Activated CD4-positive, alpha-beta memory T cell treated with anti-CD3 and anti-CD28 coated beads for 36 hours (primary cell): ENCODE data around the gene TMEM238L. TPM values are rescaled to one million over a fixed set of nuclear protein-coding genes. Genes with fewer than 3 reads are reported as not detected.

Experiments used
- CTCF ChIA-PET: fragments of 350-600 bp; sonication (Branson Sonifier 250); formaldehyde crosslinking; loops from one replicate; lab custom pipeline; 2021; ENCODE audit warnings: antibody characterized with exemption, inconsistent platforms; lab: Charles Lee
- POLR2A ChIA-PET: fragments of 350-600 bp; sonication (Branson Sonifier 250); formaldehyde crosslinking; loops from one replicate; lab custom pipeline; 2021; ENCODE audit warnings: antibody characterized with exemption; lab: Charles Lee
- DNase-seq: peaks from one replicate; pipeline ENCODE4 v3.0.0-alpha.2; 2020
- H3K27ac Mint-ChIP-seq: one replicate; pipeline ENCODE4 v1.8.0; 2021; ENCODE audit warnings: mixed read lengths
- H3K27me3 Mint-ChIP-seq: one replicate; pipeline ENCODE4 v1.8.0; 2021; ENCODE audit warnings: mixed read lengths
- H3K36me3 Mint-ChIP-seq: one replicate; pipeline ENCODE4 v1.8.0; 2021; ENCODE audit warnings: mixed read lengths
- H3K4me1 Mint-ChIP-seq: one replicate; pipeline ENCODE4 v1.8.0; 2021; ENCODE audit warnings: low read depth, mixed read lengths
- H3K4me3 Mint-ChIP-seq: one replicate; pipeline ENCODE4 v1.8.0; 2021; ENCODE audit warnings: mild to moderate bottlenecking, mixed read lengths
- H3K9me3 Mint-ChIP-seq: one replicate; pipeline ENCODE4 v1.8.0; 2021; ENCODE audit warnings: mixed read lengths
- intact Hi-C: fragments of 100-400 bp; cut with micrococcal nuclease; formaldehyde crosslinking; loops from one replicate; pipeline ENCODE4 v1.15.1; 2023
- total RNA-seq, 2 experiments: library from RNA; stranded (reverse); gene quantifications; one replicate each; pipeline ENCODE4 v1.2.3, GENCODE V29; 2021

TMEM238L gene
- total RNA-seq, 2 experiments from 2014 or later, result not detected

DNA sequence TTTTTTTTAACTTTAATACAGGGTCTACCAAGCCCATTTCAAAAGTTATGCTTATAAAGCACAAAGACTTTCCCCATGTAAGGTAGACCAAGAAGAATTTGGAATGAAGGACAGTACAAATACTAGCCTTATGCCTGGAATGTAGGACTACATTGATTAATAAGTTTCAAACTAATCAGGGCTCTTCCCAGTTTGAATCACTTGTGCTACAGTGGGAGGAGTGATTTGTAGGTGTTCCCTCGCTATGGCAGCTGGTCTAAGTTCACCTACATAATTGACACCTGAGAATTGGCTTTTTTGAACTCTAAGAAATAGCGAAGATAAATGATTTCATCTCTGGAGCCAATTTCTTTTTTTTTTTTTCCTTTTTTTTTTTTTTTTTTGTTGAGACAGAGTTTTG is 18.6 kb downstream of the TMEM238L start:
- ChIA-PET POLR2A (no interaction called here), CTCF (no interaction called here)
- H3K27me3 Mint-ChIP-seq, result peaks cover 13% of the 10 kb centered on the region
- H3K27ac Mint-ChIP-seq, result no peak overlapping the region
- H3K4me3 Mint-ChIP-seq, result no peak overlapping the region
- H3K36me3 Mint-ChIP-seq, result peaks cover 3% of the 10 kb centered on the region
- H3K9me3 Mint-ChIP-seq, result peaks cover 12% of the 10 kb centered on the region
- no peaks in the 10 kb centered on the region for H3K4me1 Mint-ChIP-seq
- no peak for DNase-seq
- intact Hi-C loops, result no loop called here

GRCh38 chr17:10779609-10780008 is 24.3 kb downstream of the TMEM238L start:
- peaks cover 12% of the 10 kb centered on the region for H3K9me3 Mint-ChIP-seq
- H3K27me3 Mint-ChIP-seq, result peaks cover 5% of the 10 kb centered on the region
- H3K27ac Mint-ChIP-seq, result no peak overlapping the region
- H3K36me3 Mint-ChIP-seq, result peaks cover 3% of the 10 kb centered on the region
- H3K4me3 Mint-ChIP-seq, result no peak overlapping the region
- POLR2A ChIA-PET, result no interaction called here
- H3K4me1 Mint-ChIP-seq, result no peaks in the 10 kb centered on the region
- intact Hi-C loops, result no loop called here
- CTCF ChIA-PET, result no interaction called here
- no peak for DNase-seq

GRCh38 chr17:10777890-10778289 is 26.0 kb downstream of the TMEM238L start:
- Mint-ChIP-seq H3K4me3 (no peak overlapping the region), H3K27ac (no peak overlapping the region)
- CTCF ChIA-PET, result no interaction called here

GRCh38 chr17:10777131-10777807 is 26.6 kb downstream of the TMEM238L start:
- intact Hi-C loops, result no loop called here
- Mint-ChIP-seq H3K27me3 (no peaks in the 10 kb centered on the region), H3K36me3 (peaks cover 3% of the 10 kb centered on the region), H3K4me1 (no peaks in the 10 kb centered on the region), H3K27ac (no peak overlapping the region), H3K9me3 (peaks cover 5% of the 10 kb centered on the region), H3K4me3 (no peak overlapping the region)
- ChIA-PET POLR2A (no interaction called here), CTCF (no interaction called here)
- no peak for DNase-seq

More at GRCh38 chr17:10777890-10778289, 26.0 kb downstream of the TMEM238L start:
- Mint-ChIP-seq H3K36me3 (peaks cover 3% of the 10 kb centered on the region), H3K9me3 (peaks cover 6% of the 10 kb centered on the region), H3K4me1 (no peaks in the 10 kb centered on the region), H3K27me3 (no peaks in the 10 kb centered on the region)
- intact Hi-C loops, result no loop called here
- no peak for DNase-seq
- POLR2A ChIA-PET, result no interaction called here

- no peak overlapping the region for H3K4me3 Mint-ChIP-seq
- intact Hi-C loops, result no loop called here
- DNase-seq, result no peak
- H3K27ac Mint-ChIP-seq, result no peak overlapping the region
- peaks cover 13% of the 10 kb centered on the region for H3K9me3 Mint-ChIP-seq
- ChIA-PET POLR2A (no interaction called here), CTCF (no interaction called here)
- no peaks in the 10 kb centered on the region for H3K4me1 Mint-ChIP-seq
- no peaks in the 10 kb centered on the region for H3K27me3 Mint-ChIP-seq
- H3K36me3 Mint-ChIP-seq, result peaks cover 5% of the 10 kb centered on the region
Measured at GRCh38 chr17:10776381-10776780, 27.5 kb downstream of the TMEM238L start.

DNA sequence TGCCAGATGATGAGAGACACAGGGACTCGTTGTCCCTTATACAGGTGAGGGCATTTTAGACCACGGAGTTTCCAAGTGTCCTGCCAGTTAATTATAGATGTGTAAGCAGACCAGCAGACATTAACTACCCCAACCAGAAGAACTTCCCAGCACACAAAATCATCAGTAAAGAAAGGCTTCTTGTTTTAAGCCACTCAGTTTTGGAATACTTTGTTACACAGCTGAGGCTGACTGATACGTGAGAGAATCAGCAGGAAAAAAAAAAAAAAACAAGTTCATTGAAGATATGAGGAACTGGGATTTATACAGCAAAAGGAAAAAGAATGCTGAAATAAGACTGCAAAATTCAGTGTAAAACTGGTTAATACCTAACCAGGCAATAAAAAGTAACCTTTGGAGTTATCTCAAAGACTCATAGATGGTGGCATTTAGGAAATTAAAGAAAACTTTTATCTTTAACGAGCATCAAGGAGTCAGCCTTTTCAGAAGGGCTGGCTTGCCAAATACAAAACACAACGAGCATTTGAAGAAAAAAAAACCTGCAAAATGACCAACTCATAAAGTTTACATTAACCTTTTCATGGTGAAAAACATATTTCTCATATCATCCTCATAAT is 28.1 kb downstream of the TMEM238L start:
- H3K36me3 Mint-ChIP-seq, result peaks cover 5% of the 10 kb centered on the region
- DNase-seq, result no peak
- peaks cover 14% of the 10 kb centered on the region for H3K9me3 Mint-ChIP-seq
- H3K4me1 Mint-ChIP-seq, result no peaks in the 10 kb centered on the region
- ChIA-PET POLR2A (no interaction called here), CTCF (no interaction called here)
- no peaks in the 10 kb centered on the region for H3K27me3 Mint-ChIP-seq
- H3K27ac Mint-ChIP-seq, result no peak overlapping the region
- H3K4me3 Mint-ChIP-seq, result no peak overlapping the region
- intact Hi-C loops, result no loop called here

DNA sequence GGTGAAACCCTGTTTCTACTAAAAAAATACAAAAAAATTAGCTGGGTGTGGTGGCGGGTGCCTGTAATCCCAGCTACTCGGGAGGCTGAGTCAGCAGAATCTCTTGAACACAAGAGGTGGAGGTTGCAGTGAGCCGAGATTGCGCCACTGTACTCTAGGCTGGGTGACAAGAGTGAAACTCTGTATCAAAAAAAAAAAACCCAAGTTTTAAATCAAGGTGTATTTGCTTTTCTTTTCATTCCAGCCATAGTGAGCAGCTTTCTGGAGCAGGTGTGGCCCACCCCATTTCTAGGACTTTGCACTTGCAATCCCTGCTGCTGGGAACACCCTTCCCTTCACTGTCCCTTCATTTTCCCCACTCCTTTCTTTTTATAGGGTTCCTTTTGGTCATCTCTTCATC is 28.8 kb downstream of the TMEM238L start:
- DNase-seq, result no peak
- intact Hi-C loops, result no loop called here
- Mint-ChIP-seq H3K4me3 (no peak overlapping the region), H3K27ac (no peak overlapping the region), H3K4me1 (no peaks in the 10 kb centered on the region), H3K9me3 (peaks cover 14% of the 10 kb centered on the region), H3K27me3 (no peaks in the 10 kb centered on the region), H3K36me3 (peaks cover 5% of the 10 kb centered on the region)
- POLR2A ChIA-PET, result no interaction called here
- CTCF ChIA-PET, result no interaction called here

DNA sequence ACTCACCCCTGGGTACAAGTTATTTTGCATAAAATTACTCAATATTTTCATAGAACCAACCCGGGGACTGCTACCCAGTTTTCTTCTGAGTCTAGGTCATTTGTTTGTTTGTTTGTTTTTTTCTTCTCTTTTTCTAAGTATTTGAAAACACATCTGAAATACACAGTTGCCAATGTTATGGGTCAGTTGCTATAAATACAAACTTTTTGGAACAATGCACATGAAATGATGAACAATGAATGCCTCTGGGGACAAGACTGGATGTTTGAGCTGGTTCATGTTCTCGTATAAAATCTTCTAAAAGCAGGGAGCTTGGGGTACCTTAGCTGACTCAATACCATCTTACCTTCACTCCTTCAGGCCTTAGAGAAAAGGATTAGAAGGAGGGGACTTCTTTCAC is 30.5 kb downstream of the TMEM238L start:
- intact Hi-C loops, result no loop called here
- H3K4me3 Mint-ChIP-seq, result no peak overlapping the region
- POLR2A ChIA-PET, result no interaction called here
- no peak for DNase-seq
- no peak overlapping the region for H3K27ac Mint-ChIP-seq
- CTCF ChIA-PET, result interaction anchor here (0.8 to 3.0 kb wide), 10 partner anchors 12 to 126 kb away, joined by 3 to 15 read pairs (median 4); no protein-coding TSS in a partner anchor
- peaks cover 14% of the 10 kb centered on the region for H3K9me3 Mint-ChIP-seq
- H3K4me1 Mint-ChIP-seq, result no peaks in the 10 kb centered on the region
- H3K27me3 Mint-ChIP-seq, result no peaks in the 10 kb centered on the region
- peaks cover 5% of the 10 kb centered on the region for H3K36me3 Mint-ChIP-seq

GRCh38 chr17:10772425-10773380 is 31.2 kb downstream of the TMEM238L start:
- ChIA-PET POLR2A (no interaction called here), CTCF (interaction anchor here (0.7 to 3.0 kb wide), 13 partner anchors 9 to 126 kb away, joined by 3 to 15 read pairs (median 4); partner anchors contain the start of gene PIRT)
- Mint-ChIP-seq H3K27ac (no peak overlapping the region), H3K9me3 (peaks cover 14% of the 10 kb centered on the region), H3K4me3 (no peak overlapping the region), H3K36me3 (peaks cover 5% of the 10 kb centered on the region), H3K4me1 (no peaks in the 10 kb centered on the region), H3K27me3 (no peaks in the 10 kb centered on the region)
- intact Hi-C loops, result loop anchor here (1.0 kb wide), 1 partner anchor 73 kb away; no protein-coding TSS in a partner anchor
- DNase-seq, result peak; percentile 60

GRCh38 chr17:10771148-10771547 is 32.8 kb downstream of the TMEM238L start:
- H3K9me3 Mint-ChIP-seq, result peaks cover 19% of the 10 kb centered on the region
- DNase-seq, result no peak
- ChIA-PET CTCF (interaction anchor here (2.5 kb wide), 1 partner anchor 17 kb away, joined by 13 read pairs; no protein-coding TSS in a partner anchor), POLR2A (no interaction called here)
- H3K27me3 Mint-ChIP-seq, result no peaks in the 10 kb centered on the region
- no peak overlapping the region for H3K27ac Mint-ChIP-seq
- no peak overlapping the region for H3K4me3 Mint-ChIP-seq
- intact Hi-C loops, result no loop called here
- peaks cover 5% of the 10 kb centered on the region for H3K36me3 Mint-ChIP-seq
- no peaks in the 10 kb centered on the region for H3K4me1 Mint-ChIP-seq

DNA sequence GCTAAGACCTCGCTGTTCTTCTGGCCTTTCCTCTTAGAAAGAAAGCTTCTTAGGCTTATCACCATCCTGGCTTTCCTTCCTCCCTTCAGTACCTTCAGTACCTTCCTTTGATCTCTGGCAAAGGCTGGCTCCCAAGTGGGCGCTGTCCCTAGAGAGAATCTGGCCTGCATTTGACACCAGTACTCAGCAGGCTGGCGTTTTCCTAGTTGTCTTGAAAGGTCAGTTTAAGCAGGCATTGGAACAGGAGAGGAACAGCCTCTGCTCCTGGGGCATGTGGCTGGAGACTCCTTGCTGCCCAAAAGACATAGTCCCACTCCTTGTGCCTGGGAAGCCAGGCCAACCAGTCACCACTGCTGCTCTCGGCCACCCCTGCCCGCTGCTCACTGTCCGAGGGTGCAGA is 34.1 kb downstream of the TMEM238L start:
- intact Hi-C loops, result no loop called here
- CTCF ChIA-PET, result interaction anchor here (1.6 kb wide), 1 partner anchor 123 kb away, joined by 4 read pairs; no protein-coding TSS in a partner anchor
- Mint-ChIP-seq H3K4me3 (no peak overlapping the region), H3K36me3 (peaks cover 5% of the 10 kb centered on the region), H3K27me3 (no peaks in the 10 kb centered on the region), H3K4me1 (no peaks in the 10 kb centered on the region), H3K27ac (no peak overlapping the region), H3K9me3 (peaks cover 21% of the 10 kb centered on the region)
- DNase-seq, result no peak
- POLR2A ChIA-PET, result no interaction called here

DNA sequence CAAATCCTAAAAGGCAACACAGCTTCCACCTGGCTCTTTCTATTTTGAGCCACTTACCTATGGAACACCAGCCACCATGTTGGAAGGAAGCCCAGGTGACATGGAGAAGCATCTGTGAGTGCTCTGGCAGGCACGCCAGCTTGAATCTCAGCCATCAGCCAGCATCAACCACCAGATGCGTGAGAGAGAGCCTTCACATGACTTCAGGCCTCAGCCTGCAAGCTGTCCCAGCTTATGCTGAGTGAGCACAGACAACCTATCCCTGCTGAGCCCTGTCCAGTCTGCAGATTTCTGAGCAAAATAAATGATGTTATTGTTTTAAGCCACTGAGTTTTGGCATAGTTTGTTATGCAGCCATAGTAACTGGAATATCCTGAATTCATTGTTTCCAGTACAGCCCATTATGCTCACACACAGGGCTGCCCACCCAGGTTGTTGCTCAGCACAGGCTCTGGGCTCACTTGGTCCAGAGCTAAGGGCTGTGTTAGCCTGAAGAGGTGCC is 35.1 kb downstream of the TMEM238L start:
- no peaks in the 10 kb centered on the region for H3K4me1 Mint-ChIP-seq
- CTCF ChIA-PET, result interaction anchor here (1.6 kb wide), 1 partner anchor 122 kb away, joined by 4 read pairs; no protein-coding TSS in a partner anchor
- intact Hi-C loops, result no loop called here
- peaks cover 5% of the 10 kb centered on the region for H3K36me3 Mint-ChIP-seq
- no peak for DNase-seq
- POLR2A ChIA-PET, result no interaction called here
- H3K27me3 Mint-ChIP-seq, result no peaks in the 10 kb centered on the region
- H3K9me3 Mint-ChIP-seq, result peaks cover 21% of the 10 kb centered on the region
- no peak overlapping the region for H3K27ac Mint-ChIP-seq
- no peak overlapping the region for H3K4me3 Mint-ChIP-seq
